ENCODE results near the gene SMCO1. TPM values are rescaled to one million over a fixed set of nuclear protein-coding genes. Genes with fewer than 3 reads are reported as not detected.
"Not testable (repeated sequence)": the region's sequence is repeated elsewhere in the genome, so short reads cannot be mapped to it uniquely, and the experiment has no call there.

The SMCO1 gene
- total RNA-seq, 2 experiments from 2014 or later, result not detected

DNA sequence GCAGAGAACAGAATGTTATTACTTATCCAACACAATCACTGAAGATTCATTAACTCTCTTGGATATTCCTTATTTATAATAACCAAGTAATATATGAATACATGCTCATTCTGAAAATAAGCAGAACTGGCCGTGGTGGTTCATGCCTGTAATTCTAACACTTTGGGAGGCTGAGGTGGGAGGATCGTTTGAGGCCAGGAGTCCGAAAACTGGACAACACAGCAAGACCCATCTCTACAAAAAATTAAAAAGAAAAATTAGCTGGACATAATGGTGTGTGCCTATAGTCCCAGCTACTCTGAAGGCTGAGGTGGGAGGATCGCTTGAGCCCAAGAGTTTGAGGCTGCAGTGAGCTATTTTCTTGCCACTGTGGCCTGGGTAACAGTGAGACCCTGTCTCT lies 37.5 kb downstream of the SMCO1 start:
- H3K9me3 Mint-ChIP-seq, result no peaks in the 10 kb centered on the region
- DNase-seq (no peak), ATAC-seq (ENCODE audit: poor library complexity) (no peak)
- no peak overlapping the region for H3K27ac ChIP-seq (ENCODE audit: low read depth in 1 of 2, low read length in 2 of 2)
- no peak overlapping the region for H3K4me3 ChIP-seq (ENCODE audit: low read length)
- H3K27me3 Mint-ChIP-seq, result no peaks in the 10 kb centered on the region
- H3K4me1 Mint-ChIP-seq (ENCODE audit: low read depth), result no peaks in the 10 kb centered on the region
- ChIA-PET POLR2A (interaction anchor here (0.6 kb wide), 1 partner anchor 22 kb away, joined by 5 read pairs; no protein-coding TSS in a partner anchor), CTCF (no interaction called here)
- no peak overlapping the region for H3K27ac Mint-ChIP-seq
- TF ChIP-seq CTCF (IDR thresholded peaks at IDR 0.05), result no peak
- H3K27me3 ChIP-seq (ENCODE audit: control insufficient read depth in 1 of 2, insufficient read depth in 2 of 2, low read length in 2 of 2), result no peaks in the 10 kb centered on the region
- H3K4me1 ChIP-seq (ENCODE audit: insufficient read depth, low read length), result no peaks in the 10 kb centered on the region
- H3K9me3 ChIP-seq (ENCODE audit: control insufficient read depth in 1 of 2, insufficient read depth in 1 of 2, low read length in 2 of 2), result no peaks in the 10 kb centered on the region
- intact Hi-C loops (cut with DNase I, micrococcal nuclease), result no loop called here
- H3K36me3 Mint-ChIP-seq (ENCODE audit: low read depth), result peaks cover 81% of the 10 kb centered on the region
- H3K4me3 Mint-ChIP-seq, result no peak overlapping the region
- H3K36me3 ChIP-seq (ENCODE audit: insufficient read depth, low read length), result peaks cover 73% of the 10 kb centered on the region

GRCh38 chr3:196472286-196472685 lies 42.9 kb downstream of the SMCO1 start:
- H3K4me1 Mint-ChIP-seq (ENCODE audit: low read depth), result no peaks in the 10 kb centered on the region
- peaks cover 55% of the 10 kb centered on the region for H3K36me3 ChIP-seq (ENCODE audit: insufficient read depth, low read length)
- intact Hi-C loops (cut with DNase I, micrococcal nuclease), result no loop called here
- H3K9me3 Mint-ChIP-seq, result no peaks in the 10 kb centered on the region
- no peak overlapping the region for H3K4me3 Mint-ChIP-seq
- H3K27me3 ChIP-seq (ENCODE audit: control insufficient read depth in 1 of 2, insufficient read depth in 2 of 2, low read length in 2 of 2), result no peaks in the 10 kb centered on the region
- H3K4me1 ChIP-seq (ENCODE audit: insufficient read depth, low read length), result no peaks in the 10 kb centered on the region
- ATAC-seq (ENCODE audit: poor library complexity) (no peak), DNase-seq (no peak)
- no peaks in the 10 kb centered on the region for H3K9me3 ChIP-seq (ENCODE audit: control insufficient read depth in 1 of 2, insufficient read depth in 1 of 2, low read length in 2 of 2)
- H3K27me3 Mint-ChIP-seq, result no peaks in the 10 kb centered on the region
- H3K36me3 Mint-ChIP-seq (ENCODE audit: low read depth), result peaks cover 78% of the 10 kb centered on the region
- no peak for TF ChIP-seq CTCF (IDR thresholded peaks at IDR 0.05)
- H3K27ac ChIP-seq (ENCODE audit: low read depth in 1 of 2, low read length in 2 of 2), result no peak overlapping the region
- POLR2A ChIA-PET, result no interaction called here
- H3K27ac Mint-ChIP-seq, result no peak overlapping the region
- CTCF ChIA-PET, result no interaction called here
- H3K4me3 ChIP-seq (ENCODE audit: low read length), result no peak overlapping the region

- no peaks in the 10 kb centered on the region for H3K4me1 ChIP-seq (ENCODE audit: insufficient read depth, low read length)
- no peak overlapping the region for H3K27ac Mint-ChIP-seq
- no peak for ATAC-seq (ENCODE audit: poor library complexity)
- H3K9me3 Mint-ChIP-seq, result no peaks in the 10 kb centered on the region
- no peak for DNase-seq
- intact Hi-C loops (cut with DNase I, micrococcal nuclease), result no loop called here
- no peak for TF ChIP-seq CTCF (IDR thresholded peaks at IDR 0.05)
- no peaks in the 10 kb centered on the region for H3K27me3 ChIP-seq (ENCODE audit: control insufficient read depth in 1 of 2, insufficient read depth in 2 of 2, low read length in 2 of 2)
- peaks cover 71% of the 10 kb centered on the region for H3K36me3 Mint-ChIP-seq (ENCODE audit: low read depth)
- CTCF ChIA-PET, result no interaction called here
- no peak overlapping the region for H3K4me3 ChIP-seq (ENCODE audit: low read length)
- H3K9me3 ChIP-seq (ENCODE audit: control insufficient read depth in 1 of 2, insufficient read depth in 1 of 2, low read length in 2 of 2), result no peaks in the 10 kb centered on the region
- no peaks in the 10 kb centered on the region for H3K4me1 Mint-ChIP-seq (ENCODE audit: low read depth)
- no peak overlapping the region for H3K27ac ChIP-seq (ENCODE audit: low read depth in 1 of 2, low read length in 2 of 2)
- POLR2A ChIA-PET, result interaction anchor here (0.6 kb wide), 1 partner anchor 196 kb away, joined by 3 read pairs; no protein-coding TSS in a partner anchor
- peaks cover 51% of the 10 kb centered on the region for H3K36me3 ChIP-seq (ENCODE audit: insufficient read depth, low read length)
- H3K27me3 Mint-ChIP-seq, result no peaks in the 10 kb centered on the region
- H3K4me3 Mint-ChIP-seq, result no peak overlapping the region
These were observed 43.6 kb downstream of the SMCO1 start for GRCh38 chr3:196471551-196471950.

GRCh38 chr3:196470182-196470581 lies 45.0 kb downstream of the SMCO1 start:
- H3K4me1 Mint-ChIP-seq (ENCODE audit: low read depth); H3K9me3 ChIP-seq (ENCODE audit: control insufficient read depth in 1 of 2, insufficient read depth in 1 of 2, low read length in 2 of 2); H3K9me3 Mint-ChIP-seq; H3K27ac Mint-ChIP-seq; H3K4me3 Mint-ChIP-seq; DNase-seq; intact Hi-C loops (cut with DNase I, micrococcal nuclease); POLR2A ChIA-PET; ATAC-seq (ENCODE audit: poor library complexity); H3K27ac ChIP-seq (ENCODE audit: low read depth in 1 of 2, low read length in 2 of 2); H3K27me3 Mint-ChIP-seq; H3K4me1 ChIP-seq (ENCODE audit: insufficient read depth, low read length); H3K4me3 ChIP-seq (ENCODE audit: low read length); CTCF ChIA-PET; H3K27me3 ChIP-seq (ENCODE audit: control insufficient read depth in 1 of 2, insufficient read depth in 2 of 2, low read length in 2 of 2): not testable (repeated sequence)
- H3K36me3 Mint-ChIP-seq (ENCODE audit: low read depth), result peaks cover 66% of the 10 kb centered on the region
- H3K36me3 ChIP-seq (ENCODE audit: insufficient read depth, low read length), result peaks cover 45% of the 10 kb centered on the region
